CMK (cell line): ENCODE data around the gene APOBEC4.
"Not testable (repeated sequence)": the region's sequence is repeated elsewhere in the genome, so short reads cannot be mapped to it uniquely, and the experiment has no call there.

Experiments used
- DNase-seq: peaks from one replicate; pipeline ENCODE4 v3.0.0-alpha.2; 2010; ENCODE audit warnings: low read depth

Gene APOBEC4

GRCh38 chr1:183633676-183634343 lies 19.3 kb downstream of the APOBEC4 start:
- peak; percentile 48 for DNase-seq

DNA sequence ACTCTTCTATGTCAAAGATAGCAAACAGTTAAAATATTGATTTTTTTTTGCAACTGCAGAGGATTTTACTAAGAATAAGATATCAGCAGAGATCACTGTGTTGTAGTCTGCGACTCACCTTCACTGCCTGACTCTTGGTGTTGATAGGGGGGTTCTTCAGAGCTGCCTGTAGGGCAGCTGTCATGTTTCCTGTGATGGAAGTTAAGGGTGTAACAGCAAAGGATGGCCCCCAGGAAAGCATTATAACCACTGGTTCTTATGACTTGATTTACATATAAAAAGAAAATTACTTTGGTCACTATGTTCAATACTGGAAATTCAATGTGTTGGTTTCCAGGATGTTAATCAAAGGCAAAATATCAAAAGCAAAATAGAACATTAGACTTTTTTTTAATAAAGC lies 20.2 kb downstream of the APOBEC4 start:
- no peak for DNase-seq

DNA sequence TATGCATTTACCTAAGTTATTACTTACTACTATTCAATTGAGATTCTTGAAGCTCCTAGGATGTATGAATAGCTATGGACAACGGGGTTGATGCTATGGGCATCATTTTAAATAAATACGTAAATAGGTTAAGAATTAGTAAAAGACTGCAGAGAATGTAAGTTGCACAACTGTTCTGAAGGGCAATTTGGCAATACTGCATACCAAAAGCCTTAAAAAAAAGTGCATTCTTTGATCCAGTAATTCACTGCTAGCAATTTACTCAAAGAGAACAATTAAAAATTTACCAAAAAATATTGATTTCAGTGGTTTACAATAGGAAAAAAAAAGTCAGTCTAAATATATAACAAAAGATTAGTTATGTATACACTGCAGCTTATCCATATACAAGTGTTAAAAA lies 21.0 kb downstream of the APOBEC4 start:
- no peak for DNase-seq

DNA sequence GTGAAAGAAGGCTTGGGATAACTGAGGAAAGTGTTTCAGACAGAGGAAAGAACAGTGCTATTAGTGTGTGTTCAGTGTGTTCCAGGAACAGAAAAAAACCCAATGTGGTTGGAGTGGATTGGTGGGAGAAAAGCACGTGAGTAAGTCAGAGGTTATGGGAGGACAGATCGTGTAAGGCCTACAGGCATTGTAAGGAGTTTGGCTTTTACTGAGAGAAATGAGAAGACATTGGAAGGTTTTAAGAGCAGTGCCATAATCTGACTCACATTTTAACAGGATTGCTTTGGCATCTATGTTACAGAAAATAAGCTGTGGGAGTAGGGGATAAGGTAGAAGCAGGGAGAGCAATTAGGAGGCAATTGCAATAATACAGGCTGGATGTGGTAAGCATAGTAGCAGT lies 22.4 kb downstream of the APOBEC4 start:
- no peak for DNase-seq

- no peak for DNase-seq
Observed at GRCh38 chr1:183628537-183628936, 24.6 kb downstream of the APOBEC4 start.

DNA sequence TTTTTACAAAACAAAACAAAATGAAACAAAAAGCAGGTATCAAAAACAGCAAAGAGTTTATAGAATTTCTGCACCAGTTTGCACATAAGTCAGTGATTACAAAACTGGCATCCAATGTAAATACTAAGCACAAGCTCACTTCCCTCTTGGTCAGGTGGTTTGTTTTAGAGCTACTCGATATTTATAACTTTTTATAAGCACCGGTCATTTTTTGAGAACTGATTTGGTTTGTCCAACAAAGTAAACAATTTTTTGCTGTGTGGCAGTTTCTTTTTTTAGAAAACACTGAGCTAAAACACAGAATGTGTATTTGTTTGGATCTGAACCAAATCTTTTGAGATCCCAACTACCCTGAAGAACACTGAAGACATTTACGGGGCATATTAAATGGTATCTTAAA lies 26.9 kb downstream of the APOBEC4 start:
- not testable (repeated sequence) for DNase-seq

- DNase-seq = peak; percentile 29
Observed at GRCh38 chr1:183622884-183623785, 30.0 kb downstream of the APOBEC4 start.

- DNase-seq = no peak
Observed at GRCh38 chr1:183622013-183622412, 31.1 kb downstream of the APOBEC4 start.

DNA sequence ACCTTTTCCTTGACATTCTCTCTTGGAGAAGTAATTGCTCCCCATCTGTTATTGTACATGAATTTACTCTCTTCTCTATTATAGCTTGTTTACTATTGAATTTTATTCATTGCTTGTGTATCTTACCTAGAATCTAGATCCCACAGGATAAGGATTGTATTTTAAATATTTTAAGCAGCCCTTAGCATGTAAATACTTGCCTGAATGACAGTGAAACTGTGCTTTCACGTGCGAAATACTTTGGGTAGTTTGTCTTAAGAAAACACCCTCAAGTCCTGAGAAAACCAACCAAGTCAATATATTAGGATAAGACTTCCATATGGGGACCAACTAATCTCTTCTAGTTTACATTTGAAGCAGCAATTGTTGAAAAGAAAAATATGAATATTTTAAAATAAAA lies 32.8 kb downstream of the APOBEC4 start:
- no peak for DNase-seq

DNA sequence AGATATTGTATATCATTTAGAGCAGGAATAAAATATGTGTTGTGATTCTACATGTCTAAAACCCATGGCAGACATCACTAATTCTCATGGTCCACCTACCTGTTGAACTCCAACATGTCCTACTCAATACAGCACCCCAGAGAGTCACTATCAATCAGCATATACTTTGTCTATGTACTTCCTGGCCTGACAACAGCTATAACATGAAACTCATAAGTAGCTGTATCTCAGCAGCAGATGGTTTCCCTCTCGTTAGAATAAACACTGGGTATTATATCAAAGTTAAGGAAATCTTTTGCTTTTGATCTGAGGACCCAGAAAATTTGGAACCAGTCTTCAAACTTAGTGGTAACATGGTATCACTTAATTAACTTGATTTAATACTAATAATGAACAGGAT lies 33.3 kb downstream of the APOBEC4 start:
- DNase-seq = no peak

GRCh38 chr1:183618202-183618601 lies 34.9 kb downstream of the APOBEC4 start:
- not testable (repeated sequence) for DNase-seq

DNA sequence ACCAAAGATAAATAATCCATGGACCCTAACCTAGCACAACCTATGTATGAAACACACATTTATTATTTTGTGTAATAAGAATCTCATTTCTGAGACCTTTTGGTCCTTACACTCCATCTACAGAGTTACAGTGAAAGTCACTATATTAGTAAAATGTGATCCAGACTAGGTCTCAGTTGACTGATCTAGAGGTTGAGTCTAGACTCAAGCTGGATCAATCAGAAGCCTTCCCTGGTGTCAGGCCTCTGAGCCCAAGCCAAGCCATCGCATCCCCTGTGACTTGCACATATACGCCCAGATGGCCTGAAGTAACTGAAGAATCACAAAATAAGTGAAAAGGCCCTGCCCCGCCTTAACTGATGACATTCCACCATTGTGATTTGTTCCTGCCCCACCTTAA lies 40.1 kb downstream of the APOBEC4 start:
- not testable (repeated sequence) for DNase-seq

DNA sequence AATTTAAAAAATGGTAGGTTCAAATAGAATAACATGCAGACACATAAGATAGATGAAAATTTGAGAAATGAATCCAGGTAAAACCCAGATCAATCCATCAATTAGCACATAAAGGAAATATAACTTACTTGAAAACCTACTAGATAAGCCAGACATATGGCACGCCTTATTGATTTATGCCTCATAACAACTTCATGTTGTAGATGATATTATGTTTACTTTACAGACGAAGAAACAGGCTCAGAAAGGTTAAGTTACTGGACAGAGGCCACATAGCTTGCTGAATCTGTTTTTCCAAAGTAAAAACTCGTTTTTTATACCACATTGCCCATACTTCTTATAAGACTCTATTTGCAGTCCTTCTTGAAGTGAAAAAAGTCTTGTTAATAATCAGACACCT lies 40.7 kb downstream of the APOBEC4 start:
- no peak for DNase-seq

- no peak for DNase-seq
Observed at GRCh38 chr1:183611021-183611420, 42.1 kb downstream of the APOBEC4 start.

GRCh38 chr1:183609759-183610452 lies 43.2 kb downstream of the APOBEC4 start:
- no peak for DNase-seq

GRCh38 chr1:183609313-183609712 lies 43.8 kb downstream of the APOBEC4 start:
- peak; percentile 27 for DNase-seq

- no peak for DNase-seq
Observed at GRCh38 chr1:183607322-183607980, 45.7 kb downstream of the APOBEC4 start.

GRCh38 chr1:183605904-183606303 lies 47.2 kb downstream of the APOBEC4 start:
- DNase-seq = no peak

- no peak for DNase-seq
Observed at GRCh38 chr1:183604815-183605214, 48.3 kb downstream of the APOBEC4 start.

DNA sequence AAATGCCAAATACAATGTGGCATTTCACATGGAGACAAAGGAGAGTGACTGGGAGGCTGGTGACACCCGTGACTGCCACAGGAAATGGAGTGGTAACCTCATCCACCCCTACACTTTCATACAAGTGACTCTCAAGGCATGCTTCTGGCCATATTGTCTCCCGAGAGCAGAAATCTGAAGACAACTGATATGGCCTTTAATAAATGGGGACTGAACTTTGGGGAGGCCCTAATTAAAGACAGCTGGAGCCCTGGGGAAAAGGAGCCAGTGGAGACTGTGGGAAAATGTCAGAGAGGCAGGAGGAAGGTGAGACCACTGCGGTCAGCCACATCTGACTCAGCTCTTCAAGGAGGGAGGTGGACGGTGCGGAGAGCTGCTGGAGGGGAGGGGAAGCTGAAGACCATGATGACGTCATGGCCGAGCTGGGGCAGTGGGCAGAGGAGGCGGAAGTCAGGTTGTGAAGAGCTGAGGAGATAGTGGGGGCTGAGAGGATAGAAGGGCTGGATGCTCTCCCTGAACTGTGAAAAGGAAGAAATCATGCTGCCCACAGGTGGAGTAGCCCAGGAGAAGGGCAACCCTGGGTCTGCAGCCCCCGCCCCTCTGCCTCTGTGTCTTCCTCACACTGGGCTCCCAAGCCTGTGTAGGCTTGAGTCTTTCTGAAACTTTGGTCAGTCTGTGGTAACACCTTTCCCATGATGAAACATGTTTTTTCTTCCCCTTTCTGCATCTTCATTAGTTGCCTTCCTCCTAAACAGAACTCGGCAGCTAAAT lies 48.9 kb downstream of the APOBEC4 start:
- peak; percentile 82 for DNase-seq

- DNase-seq = no peak
Observed at GRCh38 chr1:183602510-183602909, 50.6 kb downstream of the APOBEC4 start.
